AG04449 (cell line): ENCODE measurements around the gene PXDC1.
"Not testable (repeated sequence)": the region's sequence is repeated elsewhere in the genome, so short reads cannot be mapped to it uniquely, and the experiment has no call there.

ENCODE experiments used
- CTCF ChIA-PET: fragments of 350-600 bp; formaldehyde crosslinking; extraction: SDS; loops from one replicate; lab custom pipeline; 2021; ENCODE audit warnings: antibody characterized with exemption; lab: Yijun Ruan, JAX
- POLR2A ChIA-PET: fragments of 400-600, 350-600 bp; formaldehyde crosslinking; extraction: SDS; loops from one replicate; lab custom pipeline; 2020; ENCODE audit warnings: antibody characterized with exemption, inconsistent platforms; lab: Yijun Ruan, JAX
- DNase-seq: peaks from one replicate; pipeline ENCODE4 v3.0.0-alpha.2; 2010; ENCODE audit warnings: low read depth, low spot score
- H3K4me3 ChIP-seq: 2 replicates; pipeline ENCODE4 v1.5.1; 2011; ENCODE audit warnings: low read depth, mild to moderate bottlenecking, control low read depth, low read length
- TF ChIP-seq, protein P1 (sequence below): IDR thresholded peaks from one replicate; pipeline ENCODE4 v1.5.1; 2011; ENCODE audit warnings: mild to moderate bottlenecking, moderate library complexity, low read length, control low read depth, inconsistent platforms; ENCODE audit not compliant: insufficient read depth; ENCODE audit errors: missing control alignments

The PXDC1 gene

DNA sequence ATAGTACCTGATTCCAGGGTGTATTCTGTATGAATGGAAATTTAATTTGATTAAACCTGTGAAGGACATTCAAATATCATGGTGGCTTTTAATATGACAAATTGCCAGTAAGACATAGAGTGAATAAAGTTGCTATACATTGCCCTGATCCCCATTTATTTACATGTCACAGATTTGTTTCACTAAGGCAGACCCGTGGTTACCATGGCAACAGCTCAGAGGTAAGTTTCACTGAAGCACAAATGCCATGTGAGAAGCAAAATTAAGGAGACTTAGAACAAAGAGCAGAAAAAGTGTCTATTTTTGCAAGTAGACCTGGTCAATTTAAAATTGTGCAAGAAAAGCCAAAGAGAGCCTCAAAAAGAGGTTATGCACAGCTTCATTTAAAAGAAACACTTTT is 63.7 kb downstream of the PXDC1 start:
- CTCF ChIA-PET = interaction anchor here (1.1 kb wide), 1 partner anchor 276 kb away, joined by 3 read pairs; no protein-coding TSS in a partner anchor
- POLR2A ChIA-PET = no interaction called here
- DNase-seq = no peak
- TF ChIP-seq, protein P1, sequence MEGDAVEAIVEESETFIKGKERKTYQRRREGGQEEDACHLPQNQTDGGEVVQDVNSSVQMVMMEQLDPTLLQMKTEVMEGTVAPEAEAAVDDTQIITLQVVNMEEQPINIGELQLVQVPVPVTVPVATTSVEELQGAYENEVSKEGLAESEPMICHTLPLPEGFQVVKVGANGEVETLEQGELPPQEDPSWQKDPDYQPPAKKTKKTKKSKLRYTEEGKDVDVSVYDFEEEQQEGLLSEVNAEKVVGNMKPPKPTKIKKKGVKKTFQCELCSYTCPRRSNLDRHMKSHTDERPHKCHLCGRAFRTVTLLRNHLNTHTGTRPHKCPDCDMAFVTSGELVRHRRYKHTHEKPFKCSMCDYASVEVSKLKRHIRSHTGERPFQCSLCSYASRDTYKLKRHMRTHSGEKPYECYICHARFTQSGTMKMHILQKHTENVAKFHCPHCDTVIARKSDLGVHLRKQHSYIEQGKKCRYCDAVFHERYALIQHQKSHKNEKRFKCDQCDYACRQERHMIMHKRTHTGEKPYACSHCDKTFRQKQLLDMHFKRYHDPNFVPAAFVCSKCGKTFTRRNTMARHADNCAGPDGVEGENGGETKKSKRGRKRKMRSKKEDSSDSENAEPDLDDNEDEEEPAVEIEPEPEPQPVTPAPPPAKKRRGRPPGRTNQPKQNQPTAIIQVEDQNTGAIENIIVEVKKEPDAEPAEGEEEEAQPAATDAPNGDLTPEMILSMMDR = no peak
- no peak overlapping the region for H3K4me3 ChIP-seq

DNA sequence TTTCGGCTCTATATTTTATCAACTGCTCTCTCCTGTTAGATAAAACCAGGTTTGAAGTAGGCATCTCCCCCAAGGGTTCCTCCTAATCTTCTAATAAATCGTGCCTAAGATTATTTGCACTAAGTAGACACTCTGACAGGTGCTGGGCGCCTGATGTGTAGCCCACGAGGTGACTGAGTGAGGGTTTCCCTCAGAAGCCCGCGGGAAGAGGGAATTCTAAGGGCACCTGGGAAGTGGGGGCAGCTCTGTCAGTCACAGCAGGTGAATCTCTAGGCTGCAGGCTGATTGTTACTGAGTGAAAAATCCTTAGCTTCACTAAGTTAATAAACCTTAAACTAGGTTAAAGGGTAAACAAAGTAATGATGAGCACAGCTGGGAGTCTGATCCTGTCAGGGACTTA is 68.2 kb downstream of the PXDC1 start:
- CTCF ChIA-PET = no interaction called here
- POLR2A ChIA-PET = no interaction called here

DNA sequence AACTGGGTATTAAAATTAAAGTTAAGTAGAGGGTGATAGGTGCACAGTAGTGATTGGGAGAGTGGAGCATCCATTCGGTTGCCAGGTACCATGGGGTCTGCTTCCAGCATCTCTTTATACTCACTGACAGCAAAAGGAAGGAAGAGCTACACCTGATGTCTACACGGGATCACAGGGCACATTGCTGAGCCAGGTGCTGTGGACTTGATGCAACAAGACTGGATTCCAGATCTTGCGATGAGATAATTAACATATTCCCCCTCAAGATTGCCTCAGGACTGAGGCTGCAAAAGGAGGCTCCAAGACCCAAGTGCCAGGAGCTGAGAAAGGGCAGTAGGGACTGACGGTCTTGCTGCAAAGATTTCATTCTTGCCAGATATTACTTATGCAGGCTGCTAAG is 72.6 kb downstream of the PXDC1 start:
- H3K4me3 ChIP-seq = no peak overlapping the region
- CTCF ChIA-PET = interaction anchor here (2.0 kb wide), 1 partner anchor 13 kb away, joined by 4 read pairs; no protein-coding TSS in a partner anchor
- no peak for DNase-seq
- POLR2A ChIA-PET = no interaction called here
- TF ChIP-seq, protein P1 = no peak

More for the DNA sequence above, 68.2 kb downstream of the PXDC1 start:
- DNase-seq = no peak
- H3K4me3 ChIP-seq = no peak overlapping the region
- TF ChIP-seq, protein P1 = no peak

DNA sequence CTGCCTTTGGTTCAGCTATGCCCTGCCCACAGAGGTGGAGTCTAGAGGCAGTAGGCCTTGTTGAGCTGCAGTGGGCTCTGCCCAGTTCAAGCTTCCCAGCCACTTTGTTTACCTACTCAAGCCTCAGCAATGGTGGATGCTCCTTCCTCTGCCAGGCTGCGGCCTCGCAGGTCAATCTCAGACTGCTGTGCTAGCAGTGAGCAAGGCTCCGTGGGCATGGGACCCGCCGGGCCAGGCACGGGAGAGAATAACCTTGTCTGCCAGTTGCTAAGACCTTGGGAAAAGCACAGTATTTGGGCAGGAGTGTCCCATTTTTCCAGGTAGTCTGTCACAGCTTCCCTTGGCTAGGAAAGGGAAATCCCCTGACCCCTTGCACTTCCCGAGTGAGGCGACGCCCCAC is 73.8 kb downstream of the PXDC1 start:
- H3K4me3 ChIP-seq, DNase-seq, CTCF ChIA-PET, POLR2A ChIA-PET: not testable (repeated sequence)

DNA sequence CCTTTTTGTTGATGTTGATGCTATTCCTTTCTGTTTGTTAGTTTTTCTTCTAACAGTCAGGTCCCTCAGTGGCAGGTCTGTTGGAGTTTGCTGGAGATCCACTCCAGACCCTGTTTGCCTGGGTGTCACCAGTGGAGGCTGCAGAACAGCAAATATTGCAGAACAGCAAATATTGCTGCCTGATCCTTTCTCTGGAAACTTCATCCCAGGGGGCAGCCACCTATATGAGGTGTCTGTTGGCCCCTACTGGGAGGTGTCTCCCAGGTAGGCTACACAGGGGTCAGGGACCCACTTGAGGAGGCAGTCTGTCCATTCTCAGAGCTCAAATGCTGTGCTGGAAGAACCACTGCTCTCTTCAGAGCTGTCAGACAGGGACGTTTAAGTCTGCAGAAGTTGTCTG is 74.2 kb downstream of the PXDC1 start:
- CTCF ChIA-PET = interaction anchor here (1.6 kb wide), 1 partner anchor 8 kb away, joined by 3 read pairs; no protein-coding TSS in a partner anchor
- not testable (repeated sequence) for DNase-seq, H3K4me3 ChIP-seq
- POLR2A ChIA-PET = interaction anchor here (0.6 kb wide), 1 partner anchor 492 kb away, joined by 3 read pairs; no protein-coding TSS in a partner anchor
